HAP-1 (cell line): ENCODE data around the gene XRCC4.

Experiments
- DNase-seq, 2 experiments: peaks; one replicate each; pipeline ENCODE4 v3.0.0-alpha.2; 2016 to 2020; ENCODE audit warnings: low spot score in 2 of 2
- H3K27me3 ChIP-seq: fragments of 250-450 bp; sonication (Bioruptor Pico); 2 replicates; pipeline ENCODE4 v1.5.1; 2020; ENCODE audit warnings: low read depth, mild to moderate bottlenecking, moderate library complexity
- H3K36me3 ChIP-seq: fragments of 250-450 bp; sonication (Bioruptor Pico); replicated peaks from 2 replicates; pipeline ENCODE4 v1.5.1; 2020; ENCODE audit warnings: mild to moderate bottlenecking
- H3K4me1 ChIP-seq: fragments of 250-450 bp; sonication (Bioruptor Pico); 2 replicates; pipeline ENCODE4 v1.5.1; 2020; ENCODE audit warnings: mild to moderate bottlenecking
- H3K4me3 ChIP-seq: fragments of 250-450 bp; sonication (Bioruptor Pico); 2 replicates; pipeline ENCODE4 v1.5.1; 2020; ENCODE audit warnings: mild to moderate bottlenecking, moderate library complexity
- H3K9me3 ChIP-seq: fragments of 250-450 bp; sonication (Bioruptor Pico); 2 replicates; pipeline ENCODE4 v1.5.1; 2020; ENCODE audit warnings: mild to moderate bottlenecking, moderate library complexity
- in situ Hi-C: fragments of 300-500 bp; cut with MboI; formaldehyde crosslinking; loops from 3 replicates; pipeline ENCODE4 v1.14.3; 2020; ENCODE audit warnings: low sequenced_read_pairs, inconsistent platforms, mixed read lengths

The XRCC4 gene

GRCh38 chr5:83199126-83199525, 121.8 kb downstream of the XRCC4 start:
- no peaks in the 10 kb centered on the region for H3K9me3 ChIP-seq
- no peaks in the 10 kb centered on the region for H3K27me3 ChIP-seq
- H3K4me1 ChIP-seq = no peaks in the 10 kb centered on the region
- in situ Hi-C loops = no loop called here
- DNase-seq = no peak
- no peak overlapping the region for H3K4me3 ChIP-seq
- H3K36me3 ChIP-seq = no peaks in the 10 kb centered on the region

DNA sequence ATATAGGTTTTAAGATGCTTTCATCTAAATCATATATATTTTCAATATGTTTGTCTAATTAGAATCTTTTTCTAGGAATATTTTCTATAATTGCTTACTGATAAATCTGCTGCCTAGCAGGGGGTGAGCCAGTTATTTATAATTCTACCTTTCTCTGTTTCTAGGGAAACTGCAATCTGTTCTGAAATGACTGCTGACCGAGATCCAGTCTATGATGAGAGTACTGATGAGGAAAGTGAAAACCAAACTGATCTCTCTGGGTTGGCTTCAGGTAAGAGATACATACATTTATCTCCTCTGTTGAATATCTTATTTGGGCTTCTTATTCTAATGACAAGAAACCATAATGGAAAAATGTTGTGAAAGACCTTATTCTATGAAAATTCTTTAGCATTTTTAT, 127.3 kb downstream of the XRCC4 start:
- Histone ChIP-seq H3K27me3 (no peaks in the 10 kb centered on the region), H3K36me3 (no peaks in the 10 kb centered on the region), H3K4me3 (no peak overlapping the region), H3K9me3 (no peaks in the 10 kb centered on the region), H3K4me1 (no peaks in the 10 kb centered on the region)
- in situ Hi-C loops = no loop called here
- DNase-seq = no peak

DNA sequence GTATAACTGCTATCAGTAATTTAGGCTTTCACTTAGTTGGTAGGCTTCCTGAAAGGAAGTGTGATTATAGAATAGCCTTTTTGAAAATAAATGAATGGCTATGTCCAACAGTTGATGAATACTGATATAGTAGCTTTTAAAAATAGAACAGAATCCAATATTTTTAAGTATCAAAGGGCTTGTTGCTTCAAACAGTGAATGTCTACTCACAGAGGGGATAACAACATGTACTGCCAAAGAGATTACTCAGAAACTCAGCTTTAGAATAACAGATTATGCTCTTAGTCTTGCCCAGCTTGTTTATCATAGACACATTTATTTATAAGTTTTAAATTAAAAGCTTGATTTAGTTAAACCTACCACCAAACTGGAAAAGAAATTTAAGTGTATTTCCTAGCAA, 132.6 kb downstream of the XRCC4 start:
- DNase-seq = no peak
- in situ Hi-C loops = no loop called here
- Histone ChIP-seq H3K4me1 (no peaks in the 10 kb centered on the region), H3K9me3 (no peaks in the 10 kb centered on the region), H3K36me3 (no peaks in the 10 kb centered on the region), H3K27me3 (no peaks in the 10 kb centered on the region), H3K4me3 (no peak overlapping the region)

DNA sequence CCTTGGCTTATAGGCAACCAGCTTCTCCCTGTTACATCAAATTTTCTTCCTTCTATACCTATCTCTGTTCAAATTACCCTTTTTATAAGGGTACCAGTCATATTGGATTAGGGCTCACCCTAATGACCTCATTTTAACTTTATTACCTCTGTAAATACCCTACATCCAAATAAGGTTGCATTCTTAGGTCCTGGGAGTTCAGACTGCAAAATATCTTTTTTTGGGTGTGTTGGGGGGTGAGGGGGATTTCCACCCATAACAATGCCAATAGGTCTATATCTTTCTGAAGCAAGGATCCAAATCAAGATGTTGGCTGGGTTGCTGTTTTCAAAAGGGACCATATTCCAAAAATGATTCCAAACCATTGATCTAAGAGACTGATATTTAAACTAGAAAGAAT, 141.7 kb downstream of the XRCC4 start:
- Histone ChIP-seq H3K4me1 (no peaks in the 10 kb centered on the region), H3K27me3 (no peaks in the 10 kb centered on the region), H3K4me3 (no peak overlapping the region), H3K9me3 (no peaks in the 10 kb centered on the region), H3K36me3 (no peaks in the 10 kb centered on the region)
- no peak for DNase-seq
- in situ Hi-C loops = no loop called here

GRCh38 chr5:83219495-83219894, 142.1 kb downstream of the XRCC4 start:
- Histone ChIP-seq H3K27me3 (no peaks in the 10 kb centered on the region), H3K4me3 (no peak overlapping the region), H3K36me3 (no peaks in the 10 kb centered on the region), H3K4me1 (no peaks in the 10 kb centered on the region), H3K9me3 (no peaks in the 10 kb centered on the region)
- DNase-seq = no peak
- in situ Hi-C loops = no loop called here

DNA sequence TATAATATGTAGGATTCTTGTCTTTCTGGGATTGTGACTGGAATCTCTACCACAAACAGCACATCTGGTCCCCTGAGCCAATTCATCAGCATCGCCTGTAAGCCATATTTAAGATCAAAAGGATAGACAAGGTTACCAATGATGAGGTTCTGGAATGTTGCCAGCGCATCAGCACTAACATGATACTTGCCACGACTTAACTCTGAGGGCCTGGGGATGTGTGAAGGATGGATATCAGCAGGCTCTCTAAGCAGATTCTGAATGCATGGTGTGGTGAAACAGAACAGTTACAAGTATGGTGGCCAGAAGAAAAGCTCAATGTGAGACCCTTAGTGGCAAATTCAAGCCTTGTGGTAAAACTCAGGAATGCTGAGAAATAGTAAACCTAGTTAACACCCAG, 143.0 kb downstream of the XRCC4 start:
- no peak for DNase-seq
- no peaks in the 10 kb centered on the region for H3K4me1 ChIP-seq
- H3K4me3 ChIP-seq = no peak overlapping the region
- no peaks in the 10 kb centered on the region for H3K9me3 ChIP-seq
- H3K27me3 ChIP-seq = no peaks in the 10 kb centered on the region
- in situ Hi-C loops = no loop called here
- H3K36me3 ChIP-seq = no peaks in the 10 kb centered on the region

DNA sequence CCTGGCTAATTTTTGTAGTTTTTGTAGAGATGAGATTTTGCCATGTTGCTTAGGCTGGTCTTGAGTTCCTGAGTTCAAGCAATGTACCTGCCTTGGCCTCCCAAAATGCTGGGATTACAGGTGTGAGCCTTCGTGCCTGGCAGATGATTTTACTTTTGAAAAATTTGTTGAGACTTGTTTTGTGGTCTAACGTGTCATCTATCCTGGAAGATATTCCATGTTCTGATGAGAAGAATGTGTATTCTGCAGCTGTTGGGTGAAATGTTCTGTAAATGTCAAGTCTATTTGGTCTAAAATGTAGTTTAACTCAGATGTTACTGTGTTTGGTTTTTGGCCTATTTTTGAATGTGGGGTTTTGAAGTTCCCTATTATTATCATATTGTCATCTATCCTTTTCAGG, 145.6 kb downstream of the XRCC4 start:
- Histone ChIP-seq H3K9me3 (no peaks in the 10 kb centered on the region), H3K36me3 (no peaks in the 10 kb centered on the region), H3K4me3 (no peak overlapping the region), H3K27me3 (no peaks in the 10 kb centered on the region), H3K4me1 (no peaks in the 10 kb centered on the region)
- in situ Hi-C loops = no loop called here
- DNase-seq = no peak

DNA sequence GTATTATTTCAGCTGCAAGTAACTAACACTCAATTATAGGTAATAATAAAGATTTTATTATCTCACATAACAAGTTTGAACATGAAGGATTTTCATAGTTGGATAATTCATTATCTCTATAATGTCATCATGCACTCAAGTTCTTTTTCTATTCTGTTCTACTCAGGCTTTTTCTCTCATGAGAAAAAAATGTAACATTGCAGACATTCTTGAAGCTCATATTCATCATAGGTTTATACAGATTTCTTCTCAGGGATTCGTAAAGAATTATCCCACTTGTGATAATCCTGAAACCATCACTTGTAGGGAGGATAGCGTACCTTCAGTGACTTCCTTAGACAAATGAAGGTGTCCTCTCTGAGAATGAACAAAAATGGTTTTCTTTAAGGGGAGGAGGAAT, 150.3 kb downstream of the XRCC4 start:
- Histone ChIP-seq H3K36me3 (no peaks in the 10 kb centered on the region), H3K27me3 (no peaks in the 10 kb centered on the region), H3K4me3 (no peak overlapping the region), H3K4me1 (no peaks in the 10 kb centered on the region), H3K9me3 (no peaks in the 10 kb centered on the region)
- DNase-seq = no peak
- in situ Hi-C loops = no loop called here

DNA sequence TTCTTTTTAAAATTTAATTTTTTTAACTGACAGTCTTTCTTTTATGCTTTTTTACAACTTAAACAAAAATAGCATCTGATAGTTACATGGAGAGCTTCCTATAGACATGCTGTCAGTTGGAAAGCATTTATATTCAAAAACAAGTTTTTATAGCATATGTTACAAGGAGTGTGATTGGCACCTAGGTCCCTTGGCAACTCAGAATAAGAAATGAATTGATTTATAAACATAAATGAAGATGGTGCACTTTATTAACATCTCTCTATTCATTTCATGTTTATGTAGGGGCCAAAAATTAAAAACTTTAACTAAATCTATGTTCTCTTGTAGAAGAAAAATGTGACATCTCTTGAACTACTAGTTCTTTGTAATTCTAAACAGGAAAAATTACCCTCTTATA, 153.2 kb downstream of the XRCC4 start:
- in situ Hi-C loops = no loop called here
- no peaks in the 10 kb centered on the region for H3K27me3 ChIP-seq
- H3K9me3 ChIP-seq = no peaks in the 10 kb centered on the region
- H3K4me3 ChIP-seq = no peak overlapping the region
- H3K36me3 ChIP-seq = no peaks in the 10 kb centered on the region
- no peak for DNase-seq
- no peaks in the 10 kb centered on the region for H3K4me1 ChIP-seq

DNA sequence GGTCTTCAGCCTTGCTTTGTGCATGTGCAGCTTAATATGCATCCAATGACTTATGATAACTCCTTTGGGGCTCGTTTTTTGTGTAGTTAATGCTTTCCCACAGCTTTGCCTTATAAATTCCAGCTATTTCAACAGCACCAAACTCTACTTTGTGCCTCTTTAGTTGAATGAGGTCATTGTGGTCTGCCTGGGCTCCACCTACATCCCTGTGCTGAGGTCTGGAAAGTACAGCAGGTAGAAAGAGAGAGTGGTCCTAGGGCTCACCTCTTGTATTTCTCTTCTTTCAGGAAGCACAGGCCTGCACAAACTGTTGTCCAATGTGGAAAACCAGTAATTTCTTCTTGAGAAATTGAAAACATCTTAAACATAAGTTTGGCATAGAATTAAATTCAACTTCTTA, 167.2 kb downstream of the XRCC4 start:
- in situ Hi-C loops = no loop called here
- Histone ChIP-seq H3K36me3 (no peaks in the 10 kb centered on the region), H3K4me3 (no peak overlapping the region), H3K27me3 (no peaks in the 10 kb centered on the region), H3K9me3 (no peaks in the 10 kb centered on the region), H3K4me1 (no peaks in the 10 kb centered on the region)
- DNase-seq = no peak

DNA sequence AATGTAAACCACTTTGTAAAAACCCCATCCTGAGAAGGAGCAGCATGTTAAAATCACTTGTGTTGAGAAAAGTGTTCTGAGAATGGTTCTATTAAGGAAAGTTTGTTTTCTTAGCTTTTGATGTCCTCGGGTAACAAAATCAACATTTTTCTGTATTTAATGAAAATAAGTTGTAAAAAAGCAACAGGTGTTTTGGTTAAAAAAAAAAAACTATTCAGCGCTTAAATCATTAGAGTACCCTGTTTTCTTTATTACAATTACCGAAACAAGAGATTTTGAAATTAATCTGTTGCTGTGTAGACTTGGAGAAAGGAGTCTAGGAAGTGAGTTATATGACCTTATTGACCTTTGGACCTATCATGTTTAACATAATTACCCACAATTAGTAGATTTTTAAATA, 167.7 kb downstream of the XRCC4 start:
- DNase-seq = no peak
- H3K27me3 ChIP-seq = no peaks in the 10 kb centered on the region
- H3K4me3 ChIP-seq = no peak overlapping the region
- no peaks in the 10 kb centered on the region for H3K4me1 ChIP-seq
- no peaks in the 10 kb centered on the region for H3K36me3 ChIP-seq
- no peaks in the 10 kb centered on the region for H3K9me3 ChIP-seq
- in situ Hi-C loops = no loop called here

DNA sequence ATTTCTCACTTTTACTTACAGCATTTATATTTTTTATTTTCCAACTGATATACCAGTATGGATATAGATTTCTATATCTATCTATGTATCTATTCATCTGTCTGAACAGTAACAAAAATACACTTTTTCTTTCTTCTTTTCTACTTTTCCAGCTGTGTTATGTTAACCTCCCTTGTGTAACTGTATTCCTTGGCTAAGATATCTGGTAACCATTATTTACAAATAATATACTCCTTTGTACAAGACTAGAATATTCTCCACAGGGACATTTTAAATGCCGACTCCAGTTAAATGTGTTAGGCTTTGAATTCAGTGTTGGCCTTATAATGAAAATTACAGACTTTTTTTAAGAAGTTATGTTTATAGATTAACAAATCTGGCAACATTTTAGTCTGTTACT, 168.7 kb downstream of the XRCC4 start:
- Histone ChIP-seq H3K36me3 (no peaks in the 10 kb centered on the region), H3K27me3 (no peaks in the 10 kb centered on the region), H3K9me3 (no peaks in the 10 kb centered on the region), H3K4me3 (no peak overlapping the region), H3K4me1 (no peaks in the 10 kb centered on the region)
- in situ Hi-C loops = no loop called here
- no peak for DNase-seq

DNA sequence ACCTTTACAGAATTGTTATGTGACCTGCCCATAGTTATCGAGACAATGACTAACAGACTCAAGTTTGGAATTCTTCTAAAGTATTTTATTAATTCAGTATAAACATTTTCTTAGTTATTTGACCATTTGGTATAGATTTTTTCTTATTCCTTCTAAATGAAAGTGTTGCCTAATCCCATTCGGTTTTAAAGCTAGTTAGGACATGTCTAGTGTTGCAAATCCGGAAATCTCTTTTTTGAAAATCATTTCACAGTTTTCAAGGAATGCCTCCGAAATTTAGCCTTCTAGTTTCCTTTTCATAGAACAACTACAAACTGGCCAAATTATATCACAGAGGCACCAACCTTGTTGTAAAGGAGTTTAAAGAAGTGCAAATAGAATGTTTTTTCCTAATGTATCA, 171.8 kb downstream of the XRCC4 start:
- DNase-seq = no peak
- Histone ChIP-seq H3K4me1 (no peaks in the 10 kb centered on the region), H3K4me3 (no peak overlapping the region), H3K9me3 (no peaks in the 10 kb centered on the region), H3K27me3 (no peaks in the 10 kb centered on the region), H3K36me3 (no peaks in the 10 kb centered on the region)
- in situ Hi-C loops = no loop called here

- Histone ChIP-seq H3K36me3 (no peaks in the 10 kb centered on the region), H3K4me1 (no peaks in the 10 kb centered on the region), H3K27me3 (no peaks in the 10 kb centered on the region), H3K4me3 (no peak overlapping the region), H3K9me3 (no peaks in the 10 kb centered on the region)
- DNase-seq = no peak
- in situ Hi-C loops = no loop called here
These were observed 174.5 kb downstream of the XRCC4 start for GRCh38 chr5:83251849-83252248.

DNA sequence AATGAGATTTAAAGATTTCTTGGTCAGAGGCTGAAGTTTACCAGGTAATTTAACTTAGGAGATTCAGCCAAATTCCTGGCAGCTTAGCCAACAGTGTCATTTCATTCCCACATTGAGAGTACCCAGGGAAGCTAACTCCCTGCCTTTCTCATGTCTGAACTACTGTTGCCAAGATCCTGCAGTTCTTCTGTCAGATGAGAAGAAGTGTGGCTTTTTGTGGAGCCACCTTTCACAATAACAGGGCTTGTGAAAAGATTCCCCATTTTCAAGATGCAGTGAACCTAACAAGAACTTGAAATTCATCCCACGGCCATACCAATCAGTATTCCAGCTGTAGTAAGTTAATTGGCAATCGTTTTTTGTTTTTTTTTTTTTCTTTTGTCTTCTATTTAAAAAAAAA, 176.4 kb downstream of the XRCC4 start:
- DNase-seq = no peak
- H3K4me1 ChIP-seq = no peaks in the 10 kb centered on the region
- no peaks in the 10 kb centered on the region for H3K9me3 ChIP-seq
- in situ Hi-C loops = no loop called here
- no peaks in the 10 kb centered on the region for H3K27me3 ChIP-seq
- H3K4me3 ChIP-seq = no peak overlapping the region
- no peaks in the 10 kb centered on the region for H3K36me3 ChIP-seq
